ENCODE data around the gene PARP16. TPM values are rescaled to one million over a fixed set of nuclear protein-coding genes. Genes with fewer than 3 reads are reported as not detected.
A peak's percentile ranks its signal among the peaks of the same experiment; 100 is the strongest.

Gene PARP16
- total and polyA plus RNA-seq, 7 donors, result 4.4 to 12.5 (median 9.4) TPM

GRCh38 chr15:65290228-65290627 lies 3.5 kb upstream of the PARP16 start:
- WGBS, 2 donors, result 90 to 92% methylated on average over 7 of the region's 7 CpGs

GRCh38 chr15:65289261-65289854 lies 2.7 kb upstream of the PARP16 start:
- DNase-seq, result no peak
- intact Hi-C loops (cut with DNase I), result no loop called here
- Histone ChIP-seq H3K4me1 (peaks cover 0 to 23% (median 17%) of the 10 kb centered on the region in 4 donors), H3K27ac (no peak overlapping the region), H3K4me3 (no peak overlapping the region), H3K9me3 (no peaks in the 10 kb centered on the region), H3K27me3 (no peaks in the 10 kb centered on the region), H3K36me3 (no peaks in the 10 kb centered on the region)
- WGBS, 2 donors, result 81 to 92% methylated on average over 7 of the region's 7 CpGs
- TF ChIP-seq EP300 (IDR thresholded peaks at IDR 0.05) (no peak), CTCF (IDR thresholded peaks at IDR 0.05) (no peak), POLR2A (IDR thresholded peaks at IDR 0.05) (no peak), POLR2AphosphoS5 (IDR thresholded peaks at IDR 0.05) (no peak)

More at GRCh38 chr15:65290228-65290627, 3.5 kb upstream of the PARP16 start:
- no peak for DNase-seq
- TF ChIP-seq EP300 (IDR thresholded peaks at IDR 0.05), result no peak
- TF ChIP-seq POLR2A (IDR thresholded peaks at IDR 0.05), result no peak
- no peak for TF ChIP-seq POLR2AphosphoS5 (IDR thresholded peaks at IDR 0.05)
- TF ChIP-seq CTCF (IDR thresholded peaks at IDR 0.05), result no peak
- no peaks in the 10 kb centered on the region for H3K9me3 ChIP-seq
- H3K4me3 ChIP-seq, result no peak overlapping the region
- H3K27ac ChIP-seq, result no peak overlapping the region
- H3K27me3 ChIP-seq, result no peaks in the 10 kb centered on the region
- intact Hi-C loops (cut with DNase I), result no loop called here
- no peaks in the 10 kb centered on the region for H3K36me3 ChIP-seq
- H3K4me1 ChIP-seq, result peaks cover 0 to 18% (median 14%) of the 10 kb centered on the region in 4 donors

- Histone ChIP-seq H3K36me3 (no peaks in the 10 kb centered on the region), H3K27ac (peak overlapping the region; percentile 85 to 92 (median 90)), H3K4me3 (no peak overlapping the region), H3K9me3 (no peaks in the 10 kb centered on the region), H3K27me3 (no peaks in the 10 kb centered on the region), H3K4me1 (peaks cover 0 to 23% (median 20%) of the 10 kb centered on the region in 4 donors)
- intact Hi-C loops (cut with DNase I), result no loop called here
- no peak for DNase-seq
- no peak for TF ChIP-seq EP300 (IDR thresholded peaks at IDR 0.05)
- no peak for TF ChIP-seq CTCF (IDR thresholded peaks at IDR 0.05)
- TF ChIP-seq POLR2AphosphoS5 (IDR thresholded peaks at IDR 0.05), result no peak
- TF ChIP-seq POLR2A (IDR thresholded peaks at IDR 0.05), result no peak
- 89 to 94% methylated on average over 3 of the region's 3 CpGs for WGBS, 2 donors
These were observed 805 bp upstream of the PARP16 start for GRCh38 chr15:65287520-65287855.

GRCh38 chr15:65286069-65286703 lies 497 bp downstream of the PARP16 start:
- no peaks in the 10 kb centered on the region for H3K36me3 ChIP-seq
- intact Hi-C loops (cut with DNase I), result loop anchor here (1.0 kb wide), 1 partner anchor 102 kb away; no protein-coding TSS in a partner anchor
- peak overlapping the region; percentile 85 to 92 (median 90) for H3K27ac ChIP-seq
- peaks cover 0 to 23% (median 20%) of the 10 kb centered on the region in 4 donors for H3K4me1 ChIP-seq
- 0 to 1% methylated on average over 52 of the region's 52 CpGs for WGBS, 2 donors
- H3K4me3 ChIP-seq, result peak overlapping the region; percentile 60 to 76 (median 70)
- H3K9me3 ChIP-seq, result no peaks in the 10 kb centered on the region
- H3K27me3 ChIP-seq, result no peaks in the 10 kb centered on the region
- DNase-seq, result no peak
- TF ChIP-seq POLR2A (IDR thresholded peaks at IDR 0.05) (no peak), POLR2AphosphoS5 (IDR thresholded peaks at IDR 0.05) (no peak), EP300 (IDR thresholded peaks at IDR 0.05) (no peak), CTCF (IDR thresholded peaks at IDR 0.05) (no peak)

Measured in sigmoid colon (tissue), 7 donors.